ES-I3 (cell line): ENCODE measurements around the gene SUZ12.
"Not testable (repeated sequence)": the region's sequence is repeated elsewhere in the genome, so short reads cannot be mapped to it uniquely, and the experiment has no call there.

Source experiments
- H3K36me3 ChIP-seq: 2 replicates; pipeline ENCODE4 v1.6.1; 2013; ENCODE audit warnings: mild to moderate bottlenecking, low read length, control low read depth, moderate library complexity; ENCODE audit not compliant: insufficient read depth
- H3K4me1 ChIP-seq: 2 replicates; pipeline ENCODE4 v1.6.1; 2013; ENCODE audit warnings: mild to moderate bottlenecking, control low read depth, low read length; ENCODE audit not compliant: insufficient read depth
- H3K9ac ChIP-seq: 2 replicates; pipeline ENCODE4 v1.6.1; 2013; ENCODE audit warnings: low read depth, mild to moderate bottlenecking, low read length, moderate library complexity
- H3K9me3 ChIP-seq: 2 replicates; pipeline ENCODE4 v1.6.1; 2013; ENCODE audit warnings: mild to moderate bottlenecking, low read length, moderate library complexity; ENCODE audit not compliant: control insufficient read depth, insufficient read depth

Gene SUZ12

DNA sequence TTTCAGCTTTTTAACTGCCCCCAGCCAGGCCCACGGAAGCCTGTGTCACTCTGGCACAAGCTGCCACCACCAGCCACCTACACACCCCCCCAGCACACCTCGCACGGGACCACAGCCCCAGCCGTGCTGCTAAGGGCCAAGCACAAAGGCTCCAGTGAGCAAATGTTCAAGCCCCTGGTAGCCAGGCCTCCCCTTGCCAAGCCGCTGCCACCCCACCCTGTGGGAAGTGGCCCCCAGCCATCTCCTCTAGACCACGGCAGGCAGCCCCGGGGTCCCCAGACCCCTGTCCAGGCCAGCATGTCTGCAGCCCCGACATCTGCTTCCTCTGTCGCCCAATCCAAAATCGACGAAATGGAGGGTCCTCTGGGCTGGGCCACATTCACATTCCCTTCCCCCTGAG lies 105.5 kb downstream of the SUZ12 start:
- not testable (repeated sequence) for H3K9me3 ChIP-seq, H3K36me3 ChIP-seq, H3K4me1 ChIP-seq, H3K9ac ChIP-seq

DNA sequence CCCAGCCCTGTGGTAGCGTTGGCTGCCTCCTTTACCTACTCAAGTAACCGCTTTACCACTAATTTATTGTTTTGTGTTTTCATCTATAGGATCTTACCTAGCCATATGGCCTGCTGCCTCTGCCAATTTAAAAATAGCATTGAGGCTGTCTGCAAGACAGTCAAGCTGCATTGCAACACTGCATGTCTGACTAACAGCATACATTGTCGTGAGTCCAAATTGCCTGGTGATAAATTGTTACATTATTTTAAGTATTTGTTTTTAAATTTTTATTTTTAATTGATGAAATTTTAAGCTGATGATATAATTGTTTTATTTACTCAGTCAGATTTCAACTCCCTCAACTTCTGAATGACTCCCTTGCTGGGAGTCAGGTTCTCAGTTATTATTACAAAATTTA lies 108.8 kb downstream of the SUZ12 start:
- H3K9me3 ChIP-seq, H3K9ac ChIP-seq, H3K36me3 ChIP-seq, H3K4me1 ChIP-seq: not testable (repeated sequence)

DNA sequence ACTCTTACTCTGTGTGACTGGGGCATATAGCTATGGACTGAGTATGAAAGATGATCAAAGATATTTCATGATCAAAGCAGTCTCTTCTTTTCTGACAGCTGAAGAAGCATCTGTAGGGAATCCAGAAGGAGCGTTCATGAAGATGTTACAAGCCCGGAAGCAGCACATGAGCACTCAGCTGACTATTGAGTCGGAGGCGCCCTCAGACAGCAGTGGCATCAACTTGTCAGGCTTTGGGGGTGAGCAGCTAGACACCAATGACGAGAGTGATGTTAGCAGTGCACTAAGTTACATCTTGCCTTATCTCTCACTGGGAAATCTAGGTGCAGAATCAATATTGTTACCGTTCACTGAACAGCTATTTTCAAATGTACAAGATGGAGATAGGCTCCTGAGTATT lies 110.9 kb downstream of the SUZ12 start:
- H3K9me3 ChIP-seq, H3K9ac ChIP-seq, H3K36me3 ChIP-seq, H3K4me1 ChIP-seq: not testable (repeated sequence)
